Type B pancreatic cell (in vitro differentiated cells): Measurements from ENCODE around the gene NPY. TPM values are rescaled to one million over a fixed set of nuclear protein-coding genes. Genes with fewer than 3 reads are reported as not detected.

ENCODE experiments used
- DNase-seq: peaks from one replicate; pipeline ENCODE4 v3.0.0; 2021; ENCODE audit warnings: mixed read lengths; ENCODE audit not compliant: unreplicated experiment; ENCODE audit errors: extremely low spot score
- H3K27ac Mint-ChIP-seq: 2 replicates; pipeline ENCODE4 v1.8.0; 2021; ENCODE audit warnings: mild to moderate bottlenecking, mixed read lengths
- H3K27me3 Mint-ChIP-seq: 2 replicates; pipeline ENCODE4 v1.8.0; 2021; ENCODE audit warnings: mixed read lengths
- H3K36me3 Mint-ChIP-seq: 2 replicates; pipeline ENCODE4 v1.8.0; 2021; ENCODE audit warnings: mixed read lengths
- H3K4me1 Mint-ChIP-seq: one replicate; pipeline ENCODE4 v1.8.0; 2021; ENCODE audit warnings: mixed read lengths; ENCODE audit not compliant: unreplicated experiment
- H3K4me3 Mint-ChIP-seq: 2 replicates; pipeline ENCODE4 v1.8.0; 2021; ENCODE audit warnings: mild to moderate bottlenecking, mixed read lengths
- H3K9me3 Mint-ChIP-seq: 2 replicates; pipeline ENCODE4 v1.8.0; 2021; ENCODE audit warnings: mixed read lengths
- long read RNA-seq: library from polyadenylated mRNA; unstranded; transcript quantifications from one replicate; pipeline ENCODE4 v2.0.0, GENCODE V29; 2020
- total RNA-seq: library from RNA; stranded (reverse); gene quantifications from 2 replicates; pipeline ENCODE4 v1.2.1, GENCODE V29; 2021; ENCODE audit warnings: low replicate concordance
- TF ChIP-seq, protein P1 (sequence below): fragments of 200-600 bp; sonication (generic); conservative IDR thresholded peaks from 2 replicates; pipeline ENCODE4 v1.5.0; 2021; ENCODE audit warnings: antibody characterized with exemption, mild to moderate bottlenecking

The NPY gene
- 1.5 and 3.3 TPM in 2 replicates for total RNA-seq
- long read RNA-seq, partial matches to known transcripts, result 1 of 2 reads
- long read RNA-seq, other reads (novel, unspliced or antisense), result 0 of 2 reads

DNA sequence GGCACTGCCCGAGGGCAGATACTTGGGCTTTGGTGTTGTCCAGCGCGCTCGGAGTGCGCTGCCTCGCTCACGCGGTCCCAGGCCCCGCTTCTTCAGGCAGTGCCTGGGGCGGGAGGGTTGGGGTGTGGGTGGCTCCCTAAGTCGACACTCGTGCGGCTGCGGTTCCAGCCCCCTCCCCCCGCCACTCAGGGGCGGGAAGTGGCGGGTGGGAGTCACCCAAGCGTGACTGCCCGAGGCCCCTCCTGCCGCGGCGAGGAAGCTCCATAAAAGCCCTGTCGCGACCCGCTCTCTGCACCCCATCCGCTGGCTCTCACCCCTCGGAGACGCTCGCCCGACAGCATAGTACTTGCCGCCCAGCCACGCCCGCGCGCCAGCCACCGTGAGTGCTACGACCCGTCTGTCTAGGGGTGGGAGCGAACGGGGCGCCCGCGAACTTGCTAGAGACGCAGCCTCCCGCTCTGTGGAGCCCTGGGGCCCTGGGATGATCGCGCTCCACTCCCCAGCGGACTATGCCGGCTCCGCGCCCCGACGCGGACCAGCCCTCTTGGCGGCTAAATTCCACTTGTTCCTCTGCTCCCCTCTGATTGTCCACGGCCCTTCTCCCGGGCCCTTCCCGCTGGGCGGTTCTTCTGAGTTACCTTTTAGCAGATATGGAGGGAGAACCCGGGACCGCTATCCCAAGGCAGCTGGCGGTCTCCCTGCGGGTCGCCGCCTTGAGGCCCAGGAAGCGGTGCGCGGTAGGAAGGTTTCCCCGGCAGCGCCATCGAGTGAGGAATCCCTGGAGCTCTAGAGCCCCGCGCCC lies at the start of gene NPY:
Gene NPY (plus strand): TSS at position 294 of the 802 bp plus-strand sequence. CDS start 1,051 bp downstream, outside the sequence.
- peaks cover 51% of the 10 kb centered on the region for H3K27me3 Mint-ChIP-seq
- H3K9me3 Mint-ChIP-seq, result no peaks in the 10 kb centered on the region
- DNase-seq, result no peak
- H3K4me1 Mint-ChIP-seq, result no peaks in the 10 kb centered on the region
- TF ChIP-seq, protein P1, sequence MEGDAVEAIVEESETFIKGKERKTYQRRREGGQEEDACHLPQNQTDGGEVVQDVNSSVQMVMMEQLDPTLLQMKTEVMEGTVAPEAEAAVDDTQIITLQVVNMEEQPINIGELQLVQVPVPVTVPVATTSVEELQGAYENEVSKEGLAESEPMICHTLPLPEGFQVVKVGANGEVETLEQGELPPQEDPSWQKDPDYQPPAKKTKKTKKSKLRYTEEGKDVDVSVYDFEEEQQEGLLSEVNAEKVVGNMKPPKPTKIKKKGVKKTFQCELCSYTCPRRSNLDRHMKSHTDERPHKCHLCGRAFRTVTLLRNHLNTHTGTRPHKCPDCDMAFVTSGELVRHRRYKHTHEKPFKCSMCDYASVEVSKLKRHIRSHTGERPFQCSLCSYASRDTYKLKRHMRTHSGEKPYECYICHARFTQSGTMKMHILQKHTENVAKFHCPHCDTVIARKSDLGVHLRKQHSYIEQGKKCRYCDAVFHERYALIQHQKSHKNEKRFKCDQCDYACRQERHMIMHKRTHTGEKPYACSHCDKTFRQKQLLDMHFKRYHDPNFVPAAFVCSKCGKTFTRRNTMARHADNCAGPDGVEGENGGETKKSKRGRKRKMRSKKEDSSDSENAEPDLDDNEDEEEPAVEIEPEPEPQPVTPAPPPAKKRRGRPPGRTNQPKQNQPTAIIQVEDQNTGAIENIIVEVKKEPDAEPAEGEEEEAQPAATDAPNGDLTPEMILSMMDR, result no peak
- peak within 1 kb of the TSS; percentile 79 for H3K4me3 Mint-ChIP-seq
- H3K27ac Mint-ChIP-seq, result no peak within 1 kb of the TSS
- H3K36me3 Mint-ChIP-seq, result no peaks in the 10 kb centered on the region

DNA sequence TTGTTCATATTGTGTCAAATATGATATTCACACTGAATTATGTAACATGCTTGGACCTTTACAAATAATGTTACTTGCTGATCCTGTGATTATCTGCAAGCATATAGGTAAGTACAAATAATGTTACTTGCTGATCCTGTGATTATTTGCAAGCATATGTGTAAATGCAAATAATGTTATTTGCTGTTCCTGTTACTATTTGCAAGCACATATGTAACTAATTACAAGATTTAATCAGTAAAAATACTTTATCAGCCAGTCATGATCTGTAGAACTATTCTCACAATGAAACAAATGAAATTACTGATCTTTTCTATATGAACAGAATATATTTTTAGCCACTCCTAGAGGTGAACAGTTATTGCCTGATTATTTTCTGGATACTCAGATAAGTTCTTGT lies 44.7 kb upstream of the NPY start:
- peaks cover 7% of the 10 kb centered on the region for H3K4me1 Mint-ChIP-seq
- TF ChIP-seq, protein P1, result no peak
- H3K27me3 Mint-ChIP-seq, result no peaks in the 10 kb centered on the region
- H3K27ac Mint-ChIP-seq, result no peak overlapping the region
- no peak for DNase-seq
- H3K4me3 Mint-ChIP-seq, result no peak overlapping the region
- H3K36me3 Mint-ChIP-seq, result no peaks in the 10 kb centered on the region
- no peaks in the 10 kb centered on the region for H3K9me3 Mint-ChIP-seq

DNA sequence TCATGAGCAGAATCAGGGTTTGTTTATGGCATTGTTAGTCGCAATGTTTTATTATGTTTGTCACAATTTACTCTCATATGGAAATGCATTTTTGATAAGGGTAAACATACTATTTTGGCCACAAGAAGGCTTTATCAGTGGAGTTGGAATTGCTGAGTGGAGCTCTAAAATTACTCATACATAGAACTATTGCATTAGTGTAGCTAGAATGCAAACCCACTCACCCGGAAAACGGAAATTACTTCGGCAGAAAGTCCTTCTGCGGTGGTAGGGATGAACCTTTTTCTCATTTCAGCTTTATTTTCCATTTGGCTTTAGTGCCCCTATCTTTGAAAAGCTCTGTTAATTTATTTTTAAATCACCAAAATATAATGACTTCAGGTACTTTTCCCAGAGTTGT lies 42.8 kb upstream of the NPY start:
- Mint-ChIP-seq H3K36me3 (no peaks in the 10 kb centered on the region), H3K27me3 (no peaks in the 10 kb centered on the region), H3K27ac (no peak overlapping the region), H3K4me1 (peaks cover 7% of the 10 kb centered on the region), H3K9me3 (no peaks in the 10 kb centered on the region), H3K4me3 (no peak overlapping the region)
- TF ChIP-seq, protein P1, result no peak
- no peak for DNase-seq

DNA sequence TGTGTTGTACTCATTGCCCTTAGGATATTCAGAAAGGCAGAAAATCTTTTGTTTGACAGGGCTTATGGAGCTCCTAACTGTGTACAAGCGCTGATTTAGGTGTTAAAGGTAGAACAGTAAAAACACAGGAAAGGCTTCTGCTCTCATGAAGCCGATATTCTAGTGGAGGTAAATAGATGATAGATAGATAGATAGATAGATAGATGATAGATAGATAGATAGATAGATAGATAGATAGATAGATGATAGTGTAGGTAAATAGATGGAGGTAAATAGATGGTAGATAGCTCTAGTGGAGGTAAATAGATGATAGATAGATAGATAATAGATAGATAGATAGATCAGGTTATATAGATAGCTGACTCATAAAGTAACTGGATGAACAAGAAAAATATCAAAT lies 39.4 kb upstream of the NPY start:
- TF ChIP-seq, protein P1, result no peak
- Mint-ChIP-seq H3K36me3 (no peaks in the 10 kb centered on the region), H3K4me1 (peaks cover 7% of the 10 kb centered on the region), H3K27me3 (no peaks in the 10 kb centered on the region), H3K9me3 (no peaks in the 10 kb centered on the region), H3K4me3 (no peak overlapping the region), H3K27ac (no peak overlapping the region)
- no peak for DNase-seq

DNA sequence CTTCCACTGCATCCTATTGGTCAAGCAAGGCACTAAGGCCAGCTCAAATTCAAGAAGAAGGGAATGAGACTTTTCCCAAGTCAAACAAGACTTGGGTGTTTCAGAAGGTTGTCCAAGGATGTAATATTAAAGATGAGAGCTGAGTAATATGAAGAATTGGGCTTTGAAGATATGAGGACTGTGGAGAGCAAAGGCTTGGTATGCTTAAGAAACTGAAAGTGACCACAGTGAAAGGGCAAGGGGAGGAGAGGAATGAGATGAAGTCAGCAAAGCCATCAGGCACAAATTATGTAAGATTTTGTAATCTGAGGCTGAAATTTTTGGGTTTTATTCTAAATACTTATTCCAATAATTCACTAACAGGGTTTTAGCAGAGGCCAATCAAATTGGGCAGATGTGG lies 38.6 kb upstream of the NPY start:
- Mint-ChIP-seq H3K9me3 (no peaks in the 10 kb centered on the region), H3K27me3 (no peaks in the 10 kb centered on the region), H3K36me3 (no peaks in the 10 kb centered on the region), H3K27ac (no peak overlapping the region), H3K4me3 (no peak overlapping the region), H3K4me1 (peaks cover 7% of the 10 kb centered on the region)
- TF ChIP-seq, protein P1, result no peak
- no peak for DNase-seq
